Ovary (tissue), 9 donors: ENCODE results near the gene EGLN1. TPM values are rescaled to one million over a fixed set of nuclear protein-coding genes. Genes with fewer than 3 reads are reported as not detected.

ENCODE experiments used
- DNase-seq, 5 donors: peaks; one replicate each; pipeline ENCODE4 v3.0.0-alpha.2; 2019 to 2020
- H3K27ac ChIP-seq, 2 donors: fragments of 200-600 bp; one replicate each; pipeline versions ENCODE4 v1.5.1 to v1.8.0; 2019 to 2022
- H3K27me3 ChIP-seq: fragments of 200-600 bp; one replicate; pipeline ENCODE4 v1.8.0; 2022
- H3K36me3 ChIP-seq: fragments of 200-600 bp; sonication (generic); one replicate; pipeline ENCODE4 v1.5.1; 2019
- H3K4me1 ChIP-seq: one replicate; pipeline ENCODE4 v1.8.1; 2013; ENCODE audit warnings: mild to moderate bottlenecking, moderate library complexity; ENCODE audit not compliant: insufficient read depth
- H3K4me3 ChIP-seq: fragments of 200-600 bp; sonication (generic); one replicate; pipeline ENCODE4 v1.5.1; 2017
- H3K9me3 ChIP-seq, 2 donors: fragments of 200-600 bp in 1 of 2; sonication (generic) in 1 of 2; one replicate each; pipeline versions ENCODE4 v1.5.1 to v1.8.1; 2013 to 2019; ENCODE audit warnings: mild to moderate bottlenecking in 1 of 2, moderate library complexity in 1 of 2
- EP300 ChIP-seq: sonication (generic); formaldehyde crosslinking; IDR thresholded peaks from one replicate; pipeline ENCODE4 v1.6.1; 2017; ENCODE audit warnings: antibody characterized with exemption
- POLR2A ChIP-seq: fragments of 450-650 bp; IDR thresholded peaks from one replicate; pipeline ENCODE4 v1.6.1; 2017; ENCODE audit warnings: antibody characterized with exemption, mild to moderate bottlenecking, moderate library complexity
- WGBS, 3 donors: extraction: QIAGEN DNeasy Blood & Tissue Kit in 1 of 3; methylation state at CpG; one replicate each; pipeline versions ENCODE4 v1.1.5 to v1.1.7; 2013 to 2017; 5-methylcytosine and 5-hydroxymethylcytosine counted together
- intact Hi-C, 4 donors: fragments of 100-400 bp; cut with DNase I; formaldehyde crosslinking; loops; one replicate each; pipeline versions ENCODE4 v1.11.0 to v1.15.1; 2022 to 2023
- polyA plus RNA-seq, 2 donors: library from polyadenylated mRNA; stranded (reverse); fragments of 200-250 nt in 1 of 2; fragments of 350-450 nt in 1 of 2; fragmentation: Illumina TruSeq in 1 of 2; extraction: RNeasy Lipid Tissue Mini Kit (QIAGEN cat#74804) in 1 of 2; gene quantifications; one replicate each; pipeline ENCODE4 v1.2.3, GENCODE V29; 2013 to 2014
- total RNA-seq, 7 donors: library from RNA; depleted of rRNA in 2 of 7; stranded (reverse); fragments of >200 nt in 2 of 7; fragmentation: NEBNext Ultra II Directional in 3 of 7; extraction: Animal tissue kit (Norgen Biotek cat#: 25700) in 3 of 7; gene quantifications; one replicate each; pipeline versions ENCODE4 v1.1.0 to v1.2.4, GENCODE V29; 2016 to 2023
- TF ChIP-seq, protein P1 (sequence below), 3 donors: fragments of 450-650 bp in 2 of 3; fragments of 200-600 bp in 1 of 3; IDR thresholded peaks; one replicate each; pipeline versions ENCODE4 v1.5.1 to v1.8.0; 2016 to 2022; ENCODE audit warnings: antibody characterized with exemption in 3 of 3, mild to moderate bottlenecking in 1 of 3
- donor health status: DM: no; HTN: no; CAD: no; lungs with moderate emphysema.
- donor health status: DM: no; HTN: no; CAD: no.
- donor health status: Bipolar disorder and iron deficiency.
- donor health status: DM: yes; HTN: yes; CAD: no.
- donor health status: DM: no; HTN: no; CAD: no.
- donor health status: DM: yes; HTN: yes; CAD: no.

Gene EGLN1
- total and polyA plus RNA-seq, 9 donors = 18.5 to 52.0 (median 39.1) TPM

DNA sequence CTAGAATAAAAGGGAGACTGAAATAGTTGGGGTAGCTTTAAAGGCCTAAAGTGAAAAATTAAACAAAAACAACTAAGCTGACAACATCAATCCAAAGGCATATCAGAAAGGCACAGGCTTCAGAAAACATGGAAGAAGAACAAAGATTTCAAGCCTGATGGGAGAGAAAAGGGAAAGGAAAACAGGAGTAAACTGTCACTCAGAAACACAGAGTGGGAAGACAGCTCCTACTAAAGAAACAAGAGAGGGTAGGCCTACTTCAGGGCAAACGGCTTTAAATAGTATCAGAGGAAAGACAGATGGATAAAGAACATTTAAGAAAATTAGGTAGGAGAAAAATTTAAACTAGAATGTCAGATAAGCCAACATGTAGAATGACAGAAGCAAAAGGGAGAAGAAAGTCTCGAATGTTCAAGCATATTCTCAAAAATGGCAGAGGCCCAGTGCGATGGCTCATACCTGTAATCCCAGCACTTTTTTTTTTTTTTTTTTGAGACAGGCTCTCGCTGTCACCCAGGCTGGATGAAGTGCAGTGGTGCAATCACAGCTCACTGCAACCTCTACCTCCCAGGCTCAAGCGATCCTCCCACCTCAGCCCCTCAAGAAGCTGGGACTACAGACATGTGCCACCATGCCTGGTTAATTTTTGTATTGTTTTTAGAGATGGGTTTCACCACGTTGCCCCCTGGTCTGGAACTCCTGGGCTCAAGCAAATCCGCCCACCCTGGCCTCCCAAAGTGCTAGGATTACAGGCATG lies 7.6 kb downstream of the EGLN1 start:
- no peak overlapping the region for H3K27ac ChIP-seq
- intact Hi-C loops = loop anchor here in 1 of 4 donors (10.0 kb wide), 1 partner anchor 120 kb away; no protein-coding TSS in a partner anchor

DNA sequence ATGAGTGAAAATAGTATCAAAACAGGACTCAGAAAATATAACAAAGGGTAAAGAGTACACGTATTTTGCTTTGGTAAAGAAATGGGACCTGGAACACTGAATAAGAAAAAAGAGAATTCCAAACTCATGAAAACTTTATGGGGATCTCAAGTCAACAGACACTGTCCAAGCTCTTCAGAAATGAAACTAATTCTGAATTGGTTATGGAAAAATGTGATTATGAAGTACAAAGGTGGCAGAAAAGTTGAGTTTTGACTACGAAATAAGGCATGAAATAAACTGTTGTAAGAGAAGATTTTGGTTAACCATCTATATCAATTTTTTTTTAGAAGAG lies 8.4 kb downstream of the EGLN1 start:
- no peak for TF ChIP-seq POLR2A
- TF ChIP-seq EP300 = no peak
- TF ChIP-seq, protein P1, sequence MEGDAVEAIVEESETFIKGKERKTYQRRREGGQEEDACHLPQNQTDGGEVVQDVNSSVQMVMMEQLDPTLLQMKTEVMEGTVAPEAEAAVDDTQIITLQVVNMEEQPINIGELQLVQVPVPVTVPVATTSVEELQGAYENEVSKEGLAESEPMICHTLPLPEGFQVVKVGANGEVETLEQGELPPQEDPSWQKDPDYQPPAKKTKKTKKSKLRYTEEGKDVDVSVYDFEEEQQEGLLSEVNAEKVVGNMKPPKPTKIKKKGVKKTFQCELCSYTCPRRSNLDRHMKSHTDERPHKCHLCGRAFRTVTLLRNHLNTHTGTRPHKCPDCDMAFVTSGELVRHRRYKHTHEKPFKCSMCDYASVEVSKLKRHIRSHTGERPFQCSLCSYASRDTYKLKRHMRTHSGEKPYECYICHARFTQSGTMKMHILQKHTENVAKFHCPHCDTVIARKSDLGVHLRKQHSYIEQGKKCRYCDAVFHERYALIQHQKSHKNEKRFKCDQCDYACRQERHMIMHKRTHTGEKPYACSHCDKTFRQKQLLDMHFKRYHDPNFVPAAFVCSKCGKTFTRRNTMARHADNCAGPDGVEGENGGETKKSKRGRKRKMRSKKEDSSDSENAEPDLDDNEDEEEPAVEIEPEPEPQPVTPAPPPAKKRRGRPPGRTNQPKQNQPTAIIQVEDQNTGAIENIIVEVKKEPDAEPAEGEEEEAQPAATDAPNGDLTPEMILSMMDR (IDR thresholded peaks at IDR 0.05) = no peak
- DNase-seq = no peak
- Histone ChIP-seq H3K27ac (no peak overlapping the region), H3K36me3 (no peaks in the 10 kb centered on the region), H3K27me3 (no peaks in the 10 kb centered on the region), H3K9me3 (no peaks in the 10 kb centered on the region), H3K4me3 (no peak overlapping the region), H3K4me1 (peaks cover 18% of the 10 kb centered on the region)
- intact Hi-C loops = loop anchor here in 1 of 4 donors (10.0 kb wide), 1 partner anchor 121 kb away; no protein-coding TSS in a partner anchor
- WGBS, 3 donors = 85 to 90% (median 86%) methylated on average over 2 of the region's 2 CpGs

More for the DNA sequence above, 7.6 kb downstream of the EGLN1 start:
- Histone ChIP-seq H3K4me1 (peaks cover 17% of the 10 kb centered on the region), H3K4me3 (no peak overlapping the region), H3K9me3 (no peaks in the 10 kb centered on the region), H3K27me3 (no peaks in the 10 kb centered on the region), H3K36me3 (no peaks in the 10 kb centered on the region)
- 79 to 84% (median 84%) methylated on average over 7 of the region's 7 CpGs for WGBS, 3 donors
- DNase-seq = no peak
- no peak for TF ChIP-seq POLR2A
- TF ChIP-seq, protein P1 (IDR thresholded peaks at IDR 0.05) = no peak
- no peak for TF ChIP-seq EP300

DNA sequence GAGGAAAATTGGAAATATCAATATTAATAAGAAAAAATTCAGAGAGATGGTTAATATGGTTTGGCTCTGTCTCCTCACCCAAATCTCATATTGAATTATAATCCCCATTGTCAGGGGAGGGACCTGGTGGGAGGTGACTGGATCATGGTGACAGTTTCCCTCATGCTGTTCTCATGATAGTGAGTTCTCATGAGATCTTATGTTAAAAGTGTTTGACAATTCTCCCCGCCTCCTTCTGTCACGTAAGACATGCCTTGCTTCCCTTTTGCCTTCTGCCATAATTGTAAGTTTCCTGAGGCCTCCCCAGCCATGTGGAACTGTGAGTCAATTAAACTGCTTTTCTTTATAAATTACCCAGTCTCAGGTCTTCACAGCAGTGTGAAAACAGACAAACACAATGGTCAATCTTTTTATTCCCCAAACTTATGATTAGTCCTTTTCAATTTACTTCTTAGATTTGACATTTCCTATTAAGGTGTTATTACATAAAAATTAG lies 11.0 kb downstream of the EGLN1 start:
- WGBS, 3 donors = 87 to 92% (median 89%) methylated on average over 2 of the region's 2 CpGs
- intact Hi-C loops = loop anchor here in 1 of 4 donors (10.0 kb wide), 1 partner anchor 124 kb away; no protein-coding TSS in a partner anchor
- no peaks in the 10 kb centered on the region for H3K36me3 ChIP-seq
- no peak overlapping the region for H3K4me3 ChIP-seq
- H3K27ac ChIP-seq = no peak overlapping the region
- peaks cover 15% of the 10 kb centered on the region for H3K4me1 ChIP-seq
- no peak for DNase-seq
- H3K27me3 ChIP-seq = no peaks in the 10 kb centered on the region
- no peaks in the 10 kb centered on the region for H3K9me3 ChIP-seq
- TF ChIP-seq, protein P1 (IDR thresholded peaks at IDR 0.05) = no peak
- TF ChIP-seq EP300 (no peak), POLR2A (no peak)

DNA sequence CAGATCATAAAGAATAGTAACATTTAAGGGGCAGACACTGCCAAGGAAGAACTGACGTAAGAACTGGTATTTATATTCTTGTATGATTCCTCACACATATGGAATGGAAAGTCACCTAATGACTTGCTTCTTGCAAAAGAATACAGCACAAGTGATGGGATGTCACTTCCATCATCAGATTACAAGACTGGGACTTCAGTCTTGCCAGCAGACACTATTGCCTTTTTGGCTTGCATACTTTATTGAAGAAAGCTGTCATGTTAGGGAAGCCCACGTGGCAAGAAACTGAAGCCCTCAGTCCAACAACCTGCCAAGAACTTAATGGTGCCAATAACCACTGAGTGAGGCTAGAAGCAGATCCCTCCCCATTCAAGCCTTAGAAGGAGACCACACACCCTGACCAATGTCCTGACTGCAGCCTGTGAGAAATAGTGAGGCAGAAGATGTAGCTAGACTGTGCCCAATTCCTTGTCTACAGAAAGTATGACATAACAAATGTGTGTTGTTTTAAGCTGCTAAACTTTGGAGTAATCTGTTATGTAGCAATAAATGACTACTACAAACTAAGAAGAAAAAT lies 12.0 kb downstream of the EGLN1 start:
- Histone ChIP-seq H3K36me3 (no peaks in the 10 kb centered on the region), H3K27ac (no peak overlapping the region), H3K4me3 (no peak overlapping the region), H3K27me3 (no peaks in the 10 kb centered on the region), H3K9me3 (no peaks in the 10 kb centered on the region), H3K4me1 (peaks cover 11% of the 10 kb centered on the region)
- no peak for TF ChIP-seq EP300
- TF ChIP-seq, protein P1 (IDR thresholded peaks at IDR 0.05) = no peak
- TF ChIP-seq POLR2A = no peak
- no peak for DNase-seq
- intact Hi-C loops = loop anchor here in 1 of 4 donors (10.0 kb wide), 1 partner anchor 125 kb away; no protein-coding TSS in a partner anchor
- whole genome bisulfite sequencing, 3 donors = 67 to 77% (median 76%) methylated on average over 2 of the region's 2 CpGs
